IMR-90 (cell line): ENCODE data around the gene ITPK1.

Experiments used
- BHLHE40 ChIP-seq: fragments of 150-350 bp; IDR thresholded peaks from 2 replicates; pipeline ENCODE4 v1.6.1; 2016; ENCODE audit warnings: mild to moderate bottlenecking, low read depth, low read length
- CEBPB ChIP-seq: IDR thresholded peaks from 2 replicates; pipeline ENCODE4 v1.6.1; 2012; ENCODE audit warnings: low read depth, low read length, improper control_type of control experiment
- CTCF ChIP-seq: conservative IDR thresholded peaks from 2 replicates; pipeline ENCODE4 v1.5.1; 2012; ENCODE audit warnings: mild to moderate bottlenecking, low read depth, low read length, improper control_type of control experiment
- MAFK ChIP-seq: IDR thresholded peaks from 2 replicates; pipeline ENCODE4 v1.6.1; 2012; ENCODE audit warnings: low read depth, low read length, improper control_type of control experiment
- MAZ ChIP-seq: IDR thresholded peaks from 2 replicates; pipeline ENCODE4 v1.6.1; 2012; ENCODE audit warnings: low read depth, mild to moderate bottlenecking, low read length, improper control_type of control experiment, moderate library complexity, borderline replicate concordance
- NFE2L2 ChIP-seq: fragments of 150-350 bp; IDR thresholded peaks from 2 replicates; pipeline ENCODE4 v1.6.1; 2016; ENCODE audit warnings: low read depth, mild to moderate bottlenecking, low read length
- POLR2A ChIP-seq: IDR thresholded peaks from 2 replicates; pipeline ENCODE4 v1.6.1; 2012; ENCODE audit warnings: mild to moderate bottlenecking, low read depth, low read length
- RAD21 ChIP-seq: IDR thresholded peaks from 2 replicates; pipeline ENCODE4 v1.6.1; 2012; ENCODE audit warnings: low read length, improper control_type of control experiment
- RCOR1 ChIP-seq: IDR thresholded peaks from 2 replicates; pipeline ENCODE4 v1.6.1; 2012; ENCODE audit warnings: mild to moderate bottlenecking, low read length, improper control_type of control experiment; ENCODE audit not compliant: insufficient replicate concordance
- RFX5 ChIP-seq: IDR thresholded peaks from 2 replicates; pipeline ENCODE4 v1.8.0; 2012; ENCODE audit warnings: low read depth, mild to moderate bottlenecking, low read length, moderate library complexity
- TF ChIP-seq, protein P1 (sequence below): fragments of 150-350 bp; IDR thresholded peaks from 2 replicates; pipeline ENCODE4 v1.6.1; 2017; ENCODE audit warnings: mild to moderate bottlenecking, antibody characterized with exemption, low read length, low read depth

GRCh38 chr14:92956961-92957360, 158.8 kb downstream of the ITPK1 start:
- TF ChIP-seq CTCF (no peak), BHLHE40 (no peak), CEBPB (no peak), POLR2A (no peak), RFX5 (no peak), MAZ (no peak), MAFK (no peak), RCOR1 (no peak), RAD21 (no peak), NFE2L2 (no peak)
- TF ChIP-seq, protein P1, sequence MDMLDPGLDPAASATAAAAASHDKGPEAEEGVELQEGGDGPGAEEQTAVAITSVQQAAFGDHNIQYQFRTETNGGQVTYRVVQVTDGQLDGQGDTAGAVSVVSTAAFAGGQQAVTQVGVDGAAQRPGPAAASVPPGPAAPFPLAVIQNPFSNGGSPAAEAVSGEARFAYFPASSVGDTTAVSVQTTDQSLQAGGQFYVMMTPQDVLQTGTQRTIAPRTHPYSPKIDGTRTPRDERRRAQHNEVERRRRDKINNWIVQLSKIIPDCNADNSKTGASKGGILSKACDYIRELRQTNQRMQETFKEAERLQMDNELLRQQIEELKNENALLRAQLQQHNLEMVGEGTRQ: no peak
